ENCODE results near the gene PCDHGA7.
"Not testable (repeated sequence)": the region's sequence is repeated elsewhere in the genome, so short reads cannot be mapped to it uniquely, and the experiment has no call there.

PCDHGA7 gene

GRCh38 chr5:141384471-141385267 lies 2.1 kb downstream of the PCDHGA7 start:
- H3K27me3 Mint-ChIP-seq (ENCODE audit: low read depth) = peaks cover 35% of the 10 kb centered on the region
- H3K4me3 Mint-ChIP-seq = no peak overlapping the region
- peaks cover 40% of the 10 kb centered on the region for H3K9me3 Mint-ChIP-seq
- peaks cover 2% of the 10 kb centered on the region for H3K36me3 Mint-ChIP-seq (ENCODE audit: low read depth)
- H3K27ac Mint-ChIP-seq = no peak overlapping the region
- H3K4me1 Mint-ChIP-seq (ENCODE audit: low read depth) = no peaks in the 10 kb centered on the region

- H3K4me3 Mint-ChIP-seq; H3K27ac Mint-ChIP-seq; H3K36me3 Mint-ChIP-seq (ENCODE audit: low read depth); H3K4me1 Mint-ChIP-seq (ENCODE audit: low read depth): not testable (repeated sequence)
- Mint-ChIP-seq H3K27me3 (ENCODE audit: low read depth) (peaks cover 28% of the 10 kb centered on the region), H3K9me3 (peaks cover 48% of the 10 kb centered on the region)
Measured at GRCh38 chr5:141387557-141388311, 5.2 kb downstream of the PCDHGA7 start, which contains the start of gene PCDHGB4. Gene PCDHGB4, plus strand, starts transcription at chr5:141387698. Its CDS starts 187 bp downstream, at chr5:141387885.

GRCh38 chr5:141388661-141389060 lies 6.1 kb downstream of the PCDHGA7 start:
- no peaks in the 10 kb centered on the region for H3K4me1 Mint-ChIP-seq (ENCODE audit: low read depth)
- H3K4me3 Mint-ChIP-seq = no peak overlapping the region
- H3K36me3 Mint-ChIP-seq (ENCODE audit: low read depth) = peaks cover 2% of the 10 kb centered on the region
- H3K27me3 Mint-ChIP-seq (ENCODE audit: low read depth) = peaks cover 25% of the 10 kb centered on the region
- no peak overlapping the region for H3K27ac Mint-ChIP-seq
- peaks cover 48% of the 10 kb centered on the region for H3K9me3 Mint-ChIP-seq

GRCh38 chr5:141389153-141390042 lies 6.9 kb downstream of the PCDHGA7 start:
- no peaks in the 10 kb centered on the region for H3K4me1 Mint-ChIP-seq (ENCODE audit: low read depth)
- peaks cover 31% of the 10 kb centered on the region for H3K27me3 Mint-ChIP-seq (ENCODE audit: low read depth)
- H3K36me3 Mint-ChIP-seq (ENCODE audit: low read depth) = peaks cover 2% of the 10 kb centered on the region
- no peak overlapping the region for H3K27ac Mint-ChIP-seq
- peaks cover 48% of the 10 kb centered on the region for H3K9me3 Mint-ChIP-seq
- H3K4me3 Mint-ChIP-seq = no peak overlapping the region

GRCh38 chr5:141392429-141393198 lies 10.1 kb downstream of the PCDHGA7 start, which contains the start of gene PCDHGA8:
Gene PCDHGA8, plus strand, starts transcription at chr5:141392633. Its CDS starts 181 bp downstream, at chr5:141392814.
- Mint-ChIP-seq H3K9me3 (peaks cover 45% of the 10 kb centered on the region), H3K4me1 (ENCODE audit: low read depth) (no peaks in the 10 kb centered on the region), H3K27ac (no peak within 1 kb of the TSS), H3K36me3 (ENCODE audit: low read depth) (peaks cover 2% of the 10 kb centered on the region), H3K27me3 (ENCODE audit: low read depth) (peaks cover 26% of the 10 kb centered on the region), H3K4me3 (no peak within 1 kb of the TSS)

- H3K4me3 Mint-ChIP-seq = no peak overlapping the region
- peaks cover 25% of the 10 kb centered on the region for H3K27me3 Mint-ChIP-seq (ENCODE audit: low read depth)
- H3K9me3 Mint-ChIP-seq = peaks cover 45% of the 10 kb centered on the region
- no peak overlapping the region for H3K27ac Mint-ChIP-seq
- peaks cover 2% of the 10 kb centered on the region for H3K36me3 Mint-ChIP-seq (ENCODE audit: low read depth)
- no peaks in the 10 kb centered on the region for H3K4me1 Mint-ChIP-seq (ENCODE audit: low read depth)
Measured at GRCh38 chr5:141393267-141393666, 10.7 kb downstream of the PCDHGA7 start.

- not testable (repeated sequence) for H3K4me1 Mint-ChIP-seq (ENCODE audit: low read depth); H3K36me3 Mint-ChIP-seq (ENCODE audit: low read depth); H3K4me3 Mint-ChIP-seq
- H3K27me3 Mint-ChIP-seq (ENCODE audit: low read depth) = peaks cover 30% of the 10 kb centered on the region
- H3K27ac Mint-ChIP-seq = peak overlapping the region; percentile 55
- H3K9me3 Mint-ChIP-seq = peaks cover 39% of the 10 kb centered on the region
Measured at GRCh38 chr5:141394401-141395187, 12.1 kb downstream of the PCDHGA7 start.

- not testable (repeated sequence) for H3K27ac Mint-ChIP-seq; H3K36me3 Mint-ChIP-seq (ENCODE audit: low read depth); H3K4me1 Mint-ChIP-seq (ENCODE audit: low read depth)
- Mint-ChIP-seq H3K27me3 (ENCODE audit: low read depth) (peaks cover 39% of the 10 kb centered on the region), H3K4me3 (peak within 1 kb of the TSS; percentile 58), H3K9me3 (peaks cover 29% of the 10 kb centered on the region)
Measured at GRCh38 chr5:141397756-141398551, 15.4 kb downstream of the PCDHGA7 start, which contains the start of gene PCDHGB5. Gene PCDHGB5, plus strand, starts transcription at chr5:141397947. Its CDS starts 181 bp downstream, at chr5:141398128.

- peaks cover 23% of the 10 kb centered on the region for H3K9me3 Mint-ChIP-seq
- peaks cover 42% of the 10 kb centered on the region for H3K27me3 Mint-ChIP-seq (ENCODE audit: low read depth)
- no peak overlapping the region for H3K4me3 Mint-ChIP-seq
- H3K4me1 Mint-ChIP-seq (ENCODE audit: low read depth) = no peaks in the 10 kb centered on the region
- peaks cover 3% of the 10 kb centered on the region for H3K36me3 Mint-ChIP-seq (ENCODE audit: low read depth)
- no peak overlapping the region for H3K27ac Mint-ChIP-seq
Measured at GRCh38 chr5:141398608-141399007, 16.1 kb downstream of the PCDHGA7 start.

GRCh38 chr5:141399555-141400258 lies 17.2 kb downstream of the PCDHGA7 start:
- Mint-ChIP-seq H3K4me1 (ENCODE audit: low read depth) (no peaks in the 10 kb centered on the region), H3K9me3 (peaks cover 16% of the 10 kb centered on the region), H3K36me3 (ENCODE audit: low read depth) (peaks cover 3% of the 10 kb centered on the region), H3K27ac (no peak overlapping the region), H3K4me3 (no peak overlapping the region), H3K27me3 (ENCODE audit: low read depth) (peaks cover 39% of the 10 kb centered on the region)

GRCh38 chr5:141402553-141403243 lies 20.2 kb downstream of the PCDHGA7 start, which contains the start of gene PCDHGA9:
Gene PCDHGA9, plus strand, starts transcription at chr5:141402778. Its CDS starts 175 bp downstream, at chr5:141402953.
- H3K9me3 Mint-ChIP-seq = peaks cover 15% of the 10 kb centered on the region
- no peak within 1 kb of the TSS for H3K4me3 Mint-ChIP-seq
- H3K27me3 Mint-ChIP-seq (ENCODE audit: low read depth) = peaks cover 43% of the 10 kb centered on the region
- no peaks in the 10 kb centered on the region for H3K4me1 Mint-ChIP-seq (ENCODE audit: low read depth)
- peaks cover 3% of the 10 kb centered on the region for H3K36me3 Mint-ChIP-seq (ENCODE audit: low read depth)
- H3K27ac Mint-ChIP-seq = no peak within 1 kb of the TSS

Measured in T-helper 1 cell treated with Interleukin-12 subunit alpha and Interleukin-12 subunit beta and Interleukin-4 antibody, amounts not matched to agents 30 μg/mL and 1 μg/mL, for 36 hours (primary cell).